ENCODE data around the gene UTP20.

DNA sequence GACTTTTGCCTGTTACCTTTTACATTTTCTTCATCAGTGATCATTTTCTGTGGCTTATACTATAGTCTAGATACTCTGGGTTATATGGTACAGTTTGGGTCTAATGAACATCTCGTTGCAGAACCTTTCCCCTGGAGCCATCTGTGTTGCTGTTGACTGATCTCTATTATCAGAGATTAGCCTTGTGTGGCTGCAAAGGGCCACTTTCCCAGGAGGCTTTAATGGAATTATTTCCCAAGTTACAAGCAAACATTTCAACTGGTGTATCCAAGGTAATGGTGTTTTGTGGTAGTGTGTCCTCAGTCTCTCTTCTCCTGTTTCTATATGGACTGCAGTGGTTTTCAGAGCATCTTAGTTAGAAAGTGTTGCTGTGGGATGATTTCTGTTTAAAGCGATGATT, 25.9 kb downstream of the UTP20 start:
- TF ChIP-seq, protein P1, sequence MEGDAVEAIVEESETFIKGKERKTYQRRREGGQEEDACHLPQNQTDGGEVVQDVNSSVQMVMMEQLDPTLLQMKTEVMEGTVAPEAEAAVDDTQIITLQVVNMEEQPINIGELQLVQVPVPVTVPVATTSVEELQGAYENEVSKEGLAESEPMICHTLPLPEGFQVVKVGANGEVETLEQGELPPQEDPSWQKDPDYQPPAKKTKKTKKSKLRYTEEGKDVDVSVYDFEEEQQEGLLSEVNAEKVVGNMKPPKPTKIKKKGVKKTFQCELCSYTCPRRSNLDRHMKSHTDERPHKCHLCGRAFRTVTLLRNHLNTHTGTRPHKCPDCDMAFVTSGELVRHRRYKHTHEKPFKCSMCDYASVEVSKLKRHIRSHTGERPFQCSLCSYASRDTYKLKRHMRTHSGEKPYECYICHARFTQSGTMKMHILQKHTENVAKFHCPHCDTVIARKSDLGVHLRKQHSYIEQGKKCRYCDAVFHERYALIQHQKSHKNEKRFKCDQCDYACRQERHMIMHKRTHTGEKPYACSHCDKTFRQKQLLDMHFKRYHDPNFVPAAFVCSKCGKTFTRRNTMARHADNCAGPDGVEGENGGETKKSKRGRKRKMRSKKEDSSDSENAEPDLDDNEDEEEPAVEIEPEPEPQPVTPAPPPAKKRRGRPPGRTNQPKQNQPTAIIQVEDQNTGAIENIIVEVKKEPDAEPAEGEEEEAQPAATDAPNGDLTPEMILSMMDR (IDR thresholded peaks at IDR 0.05; ENCODE audit: extremely low read depth in 1 of 2, insufficient read depth in 1 of 2, low read depth in 1 of 2, low read length in 2 of 2): no peak
- TF ChIP-seq POLR2A (IDR thresholded peaks at IDR 0.05; ENCODE audit: low read depth, low read length) (no peak), EZH2 (IDR thresholded peaks at IDR 0.05; ENCODE audit: borderline replicate concordance, low read depth, low read length, severe bottlenecking) (no peak), MAX (IDR thresholded peaks at IDR 0.05; ENCODE audit: insufficient read depth, insufficient read length) (no peak), POLR2AphosphoS5 (IDR thresholded peaks at IDR 0.05; ENCODE audit: insufficient read depth, low read depth, low read length) (no peak), GATA2 (IDR thresholded peaks at IDR 0.05; ENCODE audit: insufficient read depth, insufficient read length, low read depth, low read length) (no peak), FOS (IDR thresholded peaks at IDR 0.05; ENCODE audit: borderline replicate concordance, insufficient read depth, low read length) (no peak), MYC (IDR thresholded peaks at IDR 0.05; ENCODE audit: low read depth, low read length) (no peak)

Data from endothelial cell of umbilical vein (primary cell).